ENCODE data around the gene GYG1. TPM values are rescaled to one million over a fixed set of nuclear protein-coding genes. Genes with fewer than 3 reads are reported as not detected.

Gene GYG1
- total RNA-seq, 1 experiment from 2014 or later, result 28.0 TPM

DNA sequence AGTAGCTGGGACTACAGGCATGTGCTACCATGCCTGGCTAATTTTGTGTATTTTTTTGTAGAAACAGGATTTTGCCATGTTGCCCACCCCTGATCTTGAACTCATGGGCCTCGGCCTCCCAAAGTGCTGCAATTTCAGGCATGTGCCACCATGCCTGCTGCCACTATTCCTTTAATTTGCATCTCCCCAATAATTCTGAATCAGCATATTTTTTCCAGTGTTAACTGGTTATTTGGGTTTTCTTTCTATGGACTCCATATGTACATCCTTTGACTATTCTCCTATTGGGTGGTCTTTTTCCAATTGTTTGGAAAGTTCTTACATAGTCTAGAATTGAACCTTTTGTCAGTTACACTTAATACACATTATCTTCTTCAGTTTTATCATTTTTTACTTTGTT, 66.9 kb downstream of the GYG1 start:
- Mint-ChIP-seq H3K4me1 (ENCODE audit: low read depth, unreplicated experiment) (no peaks in the 10 kb centered on the region), H3K9me3 (ENCODE audit: unreplicated experiment) (no peaks in the 10 kb centered on the region), H3K27me3 (ENCODE audit: insufficient read depth, unreplicated experiment) (no peaks in the 10 kb centered on the region), H3K27ac (ENCODE audit: unreplicated experiment) (no peak overlapping the region), H3K36me3 (ENCODE audit: insufficient read depth, unreplicated experiment) (peaks cover 57% of the 10 kb centered on the region), H3K4me3 (ENCODE audit: unreplicated experiment) (no peak overlapping the region)
- TF ChIP-seq, protein P1, sequence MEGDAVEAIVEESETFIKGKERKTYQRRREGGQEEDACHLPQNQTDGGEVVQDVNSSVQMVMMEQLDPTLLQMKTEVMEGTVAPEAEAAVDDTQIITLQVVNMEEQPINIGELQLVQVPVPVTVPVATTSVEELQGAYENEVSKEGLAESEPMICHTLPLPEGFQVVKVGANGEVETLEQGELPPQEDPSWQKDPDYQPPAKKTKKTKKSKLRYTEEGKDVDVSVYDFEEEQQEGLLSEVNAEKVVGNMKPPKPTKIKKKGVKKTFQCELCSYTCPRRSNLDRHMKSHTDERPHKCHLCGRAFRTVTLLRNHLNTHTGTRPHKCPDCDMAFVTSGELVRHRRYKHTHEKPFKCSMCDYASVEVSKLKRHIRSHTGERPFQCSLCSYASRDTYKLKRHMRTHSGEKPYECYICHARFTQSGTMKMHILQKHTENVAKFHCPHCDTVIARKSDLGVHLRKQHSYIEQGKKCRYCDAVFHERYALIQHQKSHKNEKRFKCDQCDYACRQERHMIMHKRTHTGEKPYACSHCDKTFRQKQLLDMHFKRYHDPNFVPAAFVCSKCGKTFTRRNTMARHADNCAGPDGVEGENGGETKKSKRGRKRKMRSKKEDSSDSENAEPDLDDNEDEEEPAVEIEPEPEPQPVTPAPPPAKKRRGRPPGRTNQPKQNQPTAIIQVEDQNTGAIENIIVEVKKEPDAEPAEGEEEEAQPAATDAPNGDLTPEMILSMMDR (IDR thresholded peaks at IDR 0.05; ENCODE audit: insufficient read depth in 1 of 2, low read depth in 1 of 2, low read length in 1 of 2, severe bottlenecking in 1 of 2, unreplicated experiment in 1 of 2), result no peak
- POLR2A ChIA-PET, result no interaction called here
- no TSS peak for BruUV-seq (replicated peaks)
- intact Hi-C loops (cut with micrococcal nuclease; ENCODE audit: unreplicated experiment), result no loop called here
- Histone ChIP-seq H3K27me3 (replicated peaks; ENCODE audit: control insufficient read depth, insufficient read depth, low read length) (no peaks in the 10 kb centered on the region), H3K36me3 (ENCODE audit: control insufficient read depth, insufficient read depth, low read length) (no peaks in the 10 kb centered on the region), H3K9me3 (no peaks in the 10 kb centered on the region), H3K4me1 (no peaks in the 10 kb centered on the region), H3K4me3 (ENCODE audit: low read depth, low read length) (no peak overlapping the region)
- CTCF ChIA-PET, result no interaction called here
- DNase-seq, result no peak

DNA sequence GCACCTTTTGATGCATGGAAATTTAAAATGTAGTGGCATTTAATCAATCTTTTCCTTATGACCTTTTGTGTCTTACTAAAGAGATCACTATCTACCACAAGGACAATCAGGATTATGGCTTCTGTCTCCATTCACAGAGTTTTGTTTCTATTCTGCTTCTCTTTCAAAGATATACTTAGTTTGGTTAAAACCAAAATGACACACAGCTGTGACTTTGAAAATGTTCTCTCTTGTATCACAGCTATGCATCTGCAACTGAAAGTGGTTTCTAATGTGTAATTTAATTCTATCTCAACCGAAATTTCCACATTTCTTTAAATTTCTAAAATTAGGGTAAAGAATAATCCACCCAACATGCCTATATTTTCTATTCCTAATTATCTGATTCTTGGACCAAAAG, 67.3 kb downstream of the GYG1 start:
- Histone ChIP-seq H3K4me1 (no peaks in the 10 kb centered on the region), H3K9me3 (no peaks in the 10 kb centered on the region), H3K36me3 (ENCODE audit: control insufficient read depth, insufficient read depth, low read length) (no peaks in the 10 kb centered on the region), H3K27me3 (replicated peaks; ENCODE audit: control insufficient read depth, insufficient read depth, low read length) (no peaks in the 10 kb centered on the region), H3K4me3 (ENCODE audit: low read depth, low read length) (no peak overlapping the region)
- DNase-seq, result no peak
- BruUV-seq (replicated peaks), result no TSS peak
- TF ChIP-seq, protein P1 (IDR thresholded peaks at IDR 0.05; ENCODE audit: insufficient read depth in 1 of 2, low read depth in 1 of 2, low read length in 1 of 2, severe bottlenecking in 1 of 2, unreplicated experiment in 1 of 2), result no peak
- intact Hi-C loops (cut with micrococcal nuclease; ENCODE audit: unreplicated experiment), result no loop called here
- H3K4me3 Mint-ChIP-seq (ENCODE audit: unreplicated experiment), result no peak overlapping the region
- H3K4me1 Mint-ChIP-seq (ENCODE audit: low read depth, unreplicated experiment), result no peaks in the 10 kb centered on the region
- H3K27ac Mint-ChIP-seq (ENCODE audit: unreplicated experiment), result no peak overlapping the region
- ChIA-PET CTCF (no interaction called here), POLR2A (no interaction called here)
- no peaks in the 10 kb centered on the region for H3K9me3 Mint-ChIP-seq (ENCODE audit: unreplicated experiment)
- no peaks in the 10 kb centered on the region for H3K27me3 Mint-ChIP-seq (ENCODE audit: insufficient read depth, unreplicated experiment)
- H3K36me3 Mint-ChIP-seq (ENCODE audit: insufficient read depth, unreplicated experiment), result peaks cover 57% of the 10 kb centered on the region

DNA sequence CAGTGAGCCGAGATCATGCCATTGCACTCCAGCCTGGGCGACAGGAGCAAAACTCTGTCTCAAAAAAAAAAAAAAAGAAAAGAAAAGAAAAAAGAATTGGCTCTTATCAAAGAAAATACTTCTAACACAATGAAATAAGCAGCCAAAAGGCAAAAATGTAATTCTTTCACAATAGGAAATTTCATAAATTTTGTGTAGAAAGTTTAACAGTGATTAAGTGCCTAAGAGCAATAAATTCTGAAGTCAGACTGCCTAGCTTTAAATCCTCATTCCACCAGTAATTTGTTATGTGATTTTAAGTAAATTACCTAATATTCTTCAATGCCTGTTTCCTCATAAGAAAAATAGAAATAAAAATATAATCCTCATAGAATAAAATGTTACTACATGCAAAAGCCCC, 70.4 kb downstream of the GYG1 start:
- Histone ChIP-seq H3K9me3 (no peaks in the 10 kb centered on the region), H3K4me3 (ENCODE audit: low read depth, low read length) (no peak overlapping the region), H3K27me3 (replicated peaks; ENCODE audit: control insufficient read depth, insufficient read depth, low read length) (no peaks in the 10 kb centered on the region), H3K4me1 (no peaks in the 10 kb centered on the region; the same call in 1 of the 2 replicates), H3K36me3 (ENCODE audit: control insufficient read depth, insufficient read depth, low read length) (no peaks in the 10 kb centered on the region)
- Mint-ChIP-seq H3K36me3 (ENCODE audit: insufficient read depth, unreplicated experiment) (peaks cover 50% of the 10 kb centered on the region), H3K4me1 (ENCODE audit: low read depth, unreplicated experiment) (no peaks in the 10 kb centered on the region), H3K27ac (ENCODE audit: unreplicated experiment) (no peak overlapping the region), H3K9me3 (ENCODE audit: unreplicated experiment) (no peaks in the 10 kb centered on the region), H3K4me3 (ENCODE audit: unreplicated experiment) (no peak overlapping the region), H3K27me3 (ENCODE audit: insufficient read depth, unreplicated experiment) (no peaks in the 10 kb centered on the region)
- intact Hi-C loops (cut with micrococcal nuclease; ENCODE audit: unreplicated experiment), result no loop called here
- ChIA-PET CTCF (no interaction called here), POLR2A (no interaction called here)
- BruUV-seq (replicated peaks), result no TSS peak
- TF ChIP-seq, protein P1 (IDR thresholded peaks at IDR 0.05; ENCODE audit: insufficient read depth in 1 of 2, low read depth in 1 of 2, low read length in 1 of 2, severe bottlenecking in 1 of 2, unreplicated experiment in 1 of 2), result no peak
- DNase-seq, result no peak

All from Caco-2 (cell line).